Left colon (tissue), 2 donors: ENCODE data around the gene SLC25A30. TPM values are rescaled to one million over a fixed set of nuclear protein-coding genes. Genes with fewer than 3 reads are reported as not detected.

Source experiments
- ATAC-seq: fragments of 200-7000 bp; cut with Tn5 transposase; one replicate; pipeline ENCODE4 v1.9.1; 2020; ENCODE audit warnings: mild to moderate bottlenecking, moderate library complexity
- DNase-seq, 2 donors: peaks; one replicate each; pipeline ENCODE4 v3.0.0-alpha.2; 2020
- intact Hi-C, 2 donors: fragments of 100-400 bp; cut with DNase I in 1 of 2; cut with micrococcal nuclease in 1 of 2; formaldehyde crosslinking; loops; one replicate each; pipeline versions ENCODE4 v1.11.2 to v1.14.0; 2022; cut with DNase I, micrococcal nuclease
- long read RNA-seq: library from polyadenylated mRNA; unstranded; transcript quantifications from one replicate; pipeline ENCODE4 v2.0.0, GENCODE V29; 2021
- total RNA-seq, 2 donors: library from RNA; stranded (reverse); fragmentation: NEBNext Ultra II Directional; extraction: Animal tissue kit (Norgen Biotek cat#: 25700); gene quantifications; one replicate each; pipeline ENCODE4 v1.2.1, GENCODE V29; 2021
- donor health status: DM: no; HTN: no; CAD: no.
- donor health status: DM: yes; HTN: yes; CAD: no.

The SLC25A30 gene
- 10 to 100 TPM; 11.8 to 13.5 TPM for total RNA-seq
- long read RNA-seq = 0 reads

GRCh38 chr13:45417790-45418534 is at the start of gene SLC25A30:
TSS of gene SLC25A30 (minus strand) at chr13:45418373. CDS start at chr13:45411425, 6,948 bp downstream.
- DNase-seq (peak; percentile 97 to 99), ATAC-seq (peak; percentile 83)
- intact Hi-C loops = no loop called here

- peak; percentile 26 for ATAC-seq
- intact Hi-C loops = no loop called here
- DNase-seq = no peak
Measured at GRCh38 chr13:45466359-45466758, 48.2 kb upstream of the SLC25A30 start.

- intact Hi-C loops = no loop called here
- ATAC-seq (peak; percentile 85), DNase-seq (peak; percentile 96 to 97)
Measured at GRCh38 chr13:45464687-45465453, 46.7 kb upstream of the SLC25A30 start, which contains the start of gene COG3. TSS of gene COG3 (plus strand) at chr13:45464939. CDS start at chr13:45465037, 98 bp downstream.

- ATAC-seq (no peak), DNase-seq (peak; percentile 30 to 38)
- intact Hi-C loops = no loop called here
Measured at GRCh38 chr13:45464141-45464686, 46.0 kb upstream of the SLC25A30 start.

GRCh38 chr13:45456196-45456972 is 38.2 kb upstream of the SLC25A30 start:
- ATAC-seq (peak; percentile 40), DNase-seq (no peak)
- intact Hi-C loops = no loop called here

GRCh38 chr13:45454204-45454603 is 36.0 kb upstream of the SLC25A30 start:
- DNase-seq (no peak), ATAC-seq (no peak)
- intact Hi-C loops = no loop called here

GRCh38 chr13:45451282-45451681 is 33.1 kb upstream of the SLC25A30 start:
- ATAC-seq = no peak
- intact Hi-C loops = no loop called here
- DNase-seq = no peak

GRCh38 chr13:45448965-45449559 is 30.9 kb upstream of the SLC25A30 start:
- ATAC-seq (no peak), DNase-seq (no peak)
- intact Hi-C loops = no loop called here

- DNase-seq = no peak
Measured at GRCh38 chr13:45447050-45447661, 29.0 kb upstream of the SLC25A30 start.

GRCh38 chr13:45446181-45446580 is 28.0 kb upstream of the SLC25A30 start:
- ATAC-seq (no peak), DNase-seq (no peak)
- intact Hi-C loops = no loop called here

More at GRCh38 chr13:45447050-45447661, 29.0 kb upstream of the SLC25A30 start:
- intact Hi-C loops = no loop called here
- peak; percentile 66 for ATAC-seq

GRCh38 chr13:45445053-45445452 is 26.9 kb upstream of the SLC25A30 start:
- DNase-seq (no peak), ATAC-seq (peak; percentile 85)
- intact Hi-C loops = no loop called here

GRCh38 chr13:45441633-45442032 is 23.5 kb upstream of the SLC25A30 start:
- intact Hi-C loops = no loop called here
- DNase-seq (no peak), ATAC-seq (peak; percentile 30)

GRCh38 chr13:45439781-45440462 is 21.7 kb upstream of the SLC25A30 start:
- DNase-seq (no peak), ATAC-seq (no peak)
- intact Hi-C loops = no loop called here

GRCh38 chr13:45439008-45439407 is 20.8 kb upstream of the SLC25A30 start:
- intact Hi-C loops = no loop called here
- no peak for DNase-seq
- no peak for ATAC-seq

GRCh38 chr13:45437947-45438346 is 19.8 kb upstream of the SLC25A30 start:
- intact Hi-C loops = no loop called here
- ATAC-seq (no peak), DNase-seq (no peak)

- ATAC-seq (no peak), DNase-seq (no peak)
- intact Hi-C loops = no loop called here
Measured at GRCh38 chr13:45436953-45437352, 18.8 kb upstream of the SLC25A30 start.

GRCh38 chr13:45436332-45436731 is 18.2 kb upstream of the SLC25A30 start:
- no peak for ATAC-seq
- DNase-seq = no peak
- intact Hi-C loops = no loop called here
